GM10266 (cell line): ENCODE measurements around the gene ALDH3A1.
"Not testable (repeated sequence)": the region's sequence is repeated elsewhere in the genome, so short reads cannot be mapped to it uniquely, and the experiment has no call there.

Experiments
- DNase-seq: peaks from one replicate; pipeline ENCODE4 v3.0.0; 2012; ENCODE audit errors: extremely low spot score
- CTCF ChIP-seq: IDR thresholded peaks from 2 replicates; pipeline ENCODE4 v1.5.1; 2012; ENCODE audit warnings: mild to moderate bottlenecking, low read depth; ENCODE audit not compliant: control insufficient read depth, insufficient read depth; ENCODE audit errors: missing control alignments

Gene ALDH3A1

DNA sequence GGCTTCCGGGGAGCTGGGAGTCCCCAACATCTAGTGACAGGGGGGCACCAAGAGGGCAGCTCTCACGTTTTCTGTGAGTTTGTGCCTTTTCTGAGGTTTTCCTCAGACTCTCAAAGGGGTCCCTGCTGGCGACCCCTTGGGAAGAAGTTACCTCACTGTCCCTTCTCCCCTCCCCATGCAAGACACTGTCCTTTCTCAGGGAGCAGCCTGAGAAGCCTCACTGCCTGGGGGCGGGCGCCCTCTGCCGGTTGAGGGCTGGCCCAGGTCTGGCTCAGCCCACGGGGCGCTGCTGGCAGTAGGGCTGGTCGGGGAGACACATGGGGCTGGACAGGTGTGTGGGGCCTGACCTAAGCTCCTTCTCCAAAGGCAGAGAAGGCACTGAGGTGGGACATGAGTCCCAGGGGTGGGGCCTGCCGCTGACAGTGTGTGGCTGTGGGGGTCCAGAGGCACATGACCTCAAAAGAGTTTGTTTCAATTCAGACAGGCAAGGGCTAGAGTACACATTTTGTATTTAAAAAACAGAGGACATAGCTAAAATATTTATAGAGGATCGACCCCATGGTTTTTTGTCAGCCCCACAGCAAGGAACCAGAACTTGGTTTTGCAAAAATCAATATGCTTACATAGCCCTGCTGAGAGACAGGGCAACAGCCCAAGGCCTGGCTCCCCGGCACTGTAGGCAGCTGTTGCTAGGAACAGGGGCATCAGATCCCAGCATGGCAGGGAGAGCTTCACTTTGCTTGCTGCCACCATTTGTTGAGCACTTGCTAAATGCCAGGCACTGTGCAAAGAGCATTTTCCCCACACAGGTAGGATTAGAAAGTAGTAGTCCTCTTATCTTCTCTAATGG is 18.5 kb upstream of the ALDH3A1 start:
- peak; percentile 76 for DNase-seq
- peak; percentile 99 for TF ChIP-seq CTCF

- TF ChIP-seq CTCF: no peak
- DNase-seq: no peak
Observed at GRCh38 chr17:19766016-19766415, 17.9 kb upstream of the ALDH3A1 start.

DNA sequence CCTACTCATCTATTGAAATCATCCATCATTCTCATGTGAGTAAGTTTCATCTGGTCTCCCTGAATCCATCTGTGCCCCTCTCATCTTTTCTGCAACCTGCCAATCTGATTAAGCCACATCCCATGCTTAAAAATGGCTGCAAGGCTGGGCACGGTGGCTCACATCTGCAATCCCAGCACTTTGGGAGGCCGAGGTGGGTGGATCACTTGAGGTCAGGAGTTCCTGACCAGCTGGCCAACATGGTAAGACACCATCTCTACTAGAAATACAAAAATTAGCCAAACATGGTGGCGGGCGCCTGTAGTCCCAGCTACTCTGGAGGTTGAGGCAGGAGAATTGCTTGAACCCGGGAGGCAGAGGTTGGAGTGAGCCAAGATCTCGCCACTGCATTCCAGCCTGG is 15.9 kb upstream of the ALDH3A1 start:
- not testable (repeated sequence) for DNase-seq

GRCh38 chr17:19763416-19763815 is 15.3 kb upstream of the ALDH3A1 start:
- no peak for DNase-seq
- TF ChIP-seq CTCF: no peak

GRCh38 chr17:19762515-19762961 is 14.4 kb upstream of the ALDH3A1 start:
- TF ChIP-seq CTCF: peak; percentile 81
- DNase-seq: peak; percentile 78

GRCh38 chr17:19760746-19761145 is 12.6 kb upstream of the ALDH3A1 start:
- TF ChIP-seq CTCF: no peak
- no peak for DNase-seq

DNA sequence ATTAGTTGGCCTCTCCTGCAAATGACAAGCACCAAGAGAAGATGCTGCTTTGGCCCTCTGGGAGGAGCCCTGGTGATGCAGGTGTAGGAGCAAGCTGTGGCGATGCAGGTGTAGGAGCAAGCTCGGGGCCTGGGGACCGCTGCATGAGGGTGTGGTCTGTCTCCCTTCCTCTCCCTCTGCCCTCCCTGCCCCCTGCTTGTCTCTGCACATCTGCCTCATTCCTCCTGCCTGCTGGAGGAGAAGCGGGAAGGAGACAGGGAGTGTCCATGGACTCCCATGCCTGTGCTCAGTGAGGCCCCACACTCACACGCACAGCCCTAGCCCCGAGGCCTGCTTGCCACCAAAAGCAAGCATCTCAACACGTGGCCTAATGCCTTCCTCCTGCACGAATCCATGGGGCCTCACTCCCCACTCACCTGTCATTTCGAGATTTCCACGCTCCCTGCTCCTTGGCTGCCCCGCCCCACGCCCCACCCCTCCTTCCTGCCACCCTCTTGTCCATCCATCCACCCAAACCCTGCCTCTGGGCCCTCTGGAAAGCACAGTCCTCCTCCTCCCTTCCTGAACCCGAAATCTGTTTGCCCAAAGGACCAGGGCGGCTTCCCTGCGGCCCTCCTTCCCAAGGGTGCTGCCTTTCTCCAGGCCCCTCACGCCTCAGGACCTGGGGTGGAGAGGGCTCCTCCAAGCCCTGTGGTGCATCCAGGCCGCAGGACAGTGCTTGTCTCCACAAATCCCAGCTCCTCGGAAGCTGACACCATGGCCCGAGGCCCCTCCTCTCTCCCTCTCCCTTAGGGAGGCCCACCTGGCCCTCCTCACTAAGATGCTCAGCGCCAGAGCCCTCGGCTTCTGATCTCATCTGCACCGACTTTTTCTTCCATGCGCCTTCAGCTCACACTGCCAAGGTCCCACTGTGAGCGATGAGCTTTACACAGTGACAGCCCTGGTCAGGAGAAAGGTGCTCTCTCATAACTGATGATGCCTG is 11.8 kb upstream of the ALDH3A1 start:
- DNase-seq: no peak
- no peak for TF ChIP-seq CTCF
